ENCODE data around the gene ENPP3.

DNA sequence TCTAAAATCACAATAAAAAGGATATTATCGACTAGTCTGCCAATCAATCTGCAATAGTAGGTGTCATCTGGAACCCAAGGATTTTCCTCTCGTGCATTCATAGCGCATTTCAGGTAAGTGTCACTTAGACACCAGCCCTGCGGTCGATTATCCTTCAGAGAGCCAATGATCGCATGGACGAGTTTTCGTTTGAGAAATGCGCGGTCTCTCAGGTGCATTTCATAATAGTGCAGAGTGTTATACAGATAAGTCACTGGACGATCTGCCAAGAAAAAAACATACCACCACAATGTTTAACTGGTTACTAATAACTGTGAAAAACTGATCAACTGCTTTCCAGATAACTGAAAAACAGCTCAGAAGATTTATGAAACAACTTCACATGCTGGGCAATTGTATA is 43.0 kb upstream of the ENPP3 start:
- no peak for TF ChIP-seq EZH2 (IDR thresholded peaks at IDR 0.05; ENCODE audit: low read depth, unreplicated experiment)
- no peak for TF ChIP-seq EZH2phosphoT487 (IDR thresholded peaks at IDR 0.05; ENCODE audit: unreplicated experiment)
- no peak for TF ChIP-seq CREB1 (CRISPR knock-in tag; IDR thresholded peaks at IDR 0.05; ENCODE audit: low read depth)
- TF ChIP-seq JUNB (IDR thresholded peaks at IDR 0.05; ENCODE audit: unreplicated experiment) = no peak
- TF ChIP-seq, protein P1, sequence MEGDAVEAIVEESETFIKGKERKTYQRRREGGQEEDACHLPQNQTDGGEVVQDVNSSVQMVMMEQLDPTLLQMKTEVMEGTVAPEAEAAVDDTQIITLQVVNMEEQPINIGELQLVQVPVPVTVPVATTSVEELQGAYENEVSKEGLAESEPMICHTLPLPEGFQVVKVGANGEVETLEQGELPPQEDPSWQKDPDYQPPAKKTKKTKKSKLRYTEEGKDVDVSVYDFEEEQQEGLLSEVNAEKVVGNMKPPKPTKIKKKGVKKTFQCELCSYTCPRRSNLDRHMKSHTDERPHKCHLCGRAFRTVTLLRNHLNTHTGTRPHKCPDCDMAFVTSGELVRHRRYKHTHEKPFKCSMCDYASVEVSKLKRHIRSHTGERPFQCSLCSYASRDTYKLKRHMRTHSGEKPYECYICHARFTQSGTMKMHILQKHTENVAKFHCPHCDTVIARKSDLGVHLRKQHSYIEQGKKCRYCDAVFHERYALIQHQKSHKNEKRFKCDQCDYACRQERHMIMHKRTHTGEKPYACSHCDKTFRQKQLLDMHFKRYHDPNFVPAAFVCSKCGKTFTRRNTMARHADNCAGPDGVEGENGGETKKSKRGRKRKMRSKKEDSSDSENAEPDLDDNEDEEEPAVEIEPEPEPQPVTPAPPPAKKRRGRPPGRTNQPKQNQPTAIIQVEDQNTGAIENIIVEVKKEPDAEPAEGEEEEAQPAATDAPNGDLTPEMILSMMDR (conservative IDR thresholded peaks at IDR 0.05; ENCODE audit: low read depth in 2 of 2) = no peak
- TF ChIP-seq POLR2AphosphoS5 (IDR thresholded peaks at IDR 0.05; ENCODE audit: low read depth) = no peak
- TF ChIP-seq ZNF331 (CRISPR knock-in tag; IDR thresholded peaks at IDR 0.05; ENCODE audit: low read depth) = no peak
- TF ChIP-seq, protein P2, sequence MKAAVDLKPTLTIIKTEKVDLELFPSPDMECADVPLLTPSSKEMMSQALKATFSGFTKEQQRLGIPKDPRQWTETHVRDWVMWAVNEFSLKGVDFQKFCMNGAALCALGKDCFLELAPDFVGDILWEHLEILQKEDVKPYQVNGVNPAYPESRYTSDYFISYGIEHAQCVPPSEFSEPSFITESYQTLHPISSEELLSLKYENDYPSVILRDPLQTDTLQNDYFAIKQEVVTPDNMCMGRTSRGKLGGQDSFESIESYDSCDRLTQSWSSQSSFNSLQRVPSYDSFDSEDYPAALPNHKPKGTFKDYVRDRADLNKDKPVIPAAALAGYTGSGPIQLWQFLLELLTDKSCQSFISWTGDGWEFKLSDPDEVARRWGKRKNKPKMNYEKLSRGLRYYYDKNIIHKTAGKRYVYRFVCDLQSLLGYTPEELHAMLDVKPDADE (IDR thresholded peaks at IDR 0.05) = no peak
- no peak for TF ChIP-seq REST (IDR thresholded peaks at IDR 0.05; ENCODE audit: unreplicated experiment)
- no peak for TF ChIP-seq NANOG (IDR thresholded peaks at IDR 0.05; ENCODE audit: borderline replicate concordance)
- TF ChIP-seq, protein P3, sequence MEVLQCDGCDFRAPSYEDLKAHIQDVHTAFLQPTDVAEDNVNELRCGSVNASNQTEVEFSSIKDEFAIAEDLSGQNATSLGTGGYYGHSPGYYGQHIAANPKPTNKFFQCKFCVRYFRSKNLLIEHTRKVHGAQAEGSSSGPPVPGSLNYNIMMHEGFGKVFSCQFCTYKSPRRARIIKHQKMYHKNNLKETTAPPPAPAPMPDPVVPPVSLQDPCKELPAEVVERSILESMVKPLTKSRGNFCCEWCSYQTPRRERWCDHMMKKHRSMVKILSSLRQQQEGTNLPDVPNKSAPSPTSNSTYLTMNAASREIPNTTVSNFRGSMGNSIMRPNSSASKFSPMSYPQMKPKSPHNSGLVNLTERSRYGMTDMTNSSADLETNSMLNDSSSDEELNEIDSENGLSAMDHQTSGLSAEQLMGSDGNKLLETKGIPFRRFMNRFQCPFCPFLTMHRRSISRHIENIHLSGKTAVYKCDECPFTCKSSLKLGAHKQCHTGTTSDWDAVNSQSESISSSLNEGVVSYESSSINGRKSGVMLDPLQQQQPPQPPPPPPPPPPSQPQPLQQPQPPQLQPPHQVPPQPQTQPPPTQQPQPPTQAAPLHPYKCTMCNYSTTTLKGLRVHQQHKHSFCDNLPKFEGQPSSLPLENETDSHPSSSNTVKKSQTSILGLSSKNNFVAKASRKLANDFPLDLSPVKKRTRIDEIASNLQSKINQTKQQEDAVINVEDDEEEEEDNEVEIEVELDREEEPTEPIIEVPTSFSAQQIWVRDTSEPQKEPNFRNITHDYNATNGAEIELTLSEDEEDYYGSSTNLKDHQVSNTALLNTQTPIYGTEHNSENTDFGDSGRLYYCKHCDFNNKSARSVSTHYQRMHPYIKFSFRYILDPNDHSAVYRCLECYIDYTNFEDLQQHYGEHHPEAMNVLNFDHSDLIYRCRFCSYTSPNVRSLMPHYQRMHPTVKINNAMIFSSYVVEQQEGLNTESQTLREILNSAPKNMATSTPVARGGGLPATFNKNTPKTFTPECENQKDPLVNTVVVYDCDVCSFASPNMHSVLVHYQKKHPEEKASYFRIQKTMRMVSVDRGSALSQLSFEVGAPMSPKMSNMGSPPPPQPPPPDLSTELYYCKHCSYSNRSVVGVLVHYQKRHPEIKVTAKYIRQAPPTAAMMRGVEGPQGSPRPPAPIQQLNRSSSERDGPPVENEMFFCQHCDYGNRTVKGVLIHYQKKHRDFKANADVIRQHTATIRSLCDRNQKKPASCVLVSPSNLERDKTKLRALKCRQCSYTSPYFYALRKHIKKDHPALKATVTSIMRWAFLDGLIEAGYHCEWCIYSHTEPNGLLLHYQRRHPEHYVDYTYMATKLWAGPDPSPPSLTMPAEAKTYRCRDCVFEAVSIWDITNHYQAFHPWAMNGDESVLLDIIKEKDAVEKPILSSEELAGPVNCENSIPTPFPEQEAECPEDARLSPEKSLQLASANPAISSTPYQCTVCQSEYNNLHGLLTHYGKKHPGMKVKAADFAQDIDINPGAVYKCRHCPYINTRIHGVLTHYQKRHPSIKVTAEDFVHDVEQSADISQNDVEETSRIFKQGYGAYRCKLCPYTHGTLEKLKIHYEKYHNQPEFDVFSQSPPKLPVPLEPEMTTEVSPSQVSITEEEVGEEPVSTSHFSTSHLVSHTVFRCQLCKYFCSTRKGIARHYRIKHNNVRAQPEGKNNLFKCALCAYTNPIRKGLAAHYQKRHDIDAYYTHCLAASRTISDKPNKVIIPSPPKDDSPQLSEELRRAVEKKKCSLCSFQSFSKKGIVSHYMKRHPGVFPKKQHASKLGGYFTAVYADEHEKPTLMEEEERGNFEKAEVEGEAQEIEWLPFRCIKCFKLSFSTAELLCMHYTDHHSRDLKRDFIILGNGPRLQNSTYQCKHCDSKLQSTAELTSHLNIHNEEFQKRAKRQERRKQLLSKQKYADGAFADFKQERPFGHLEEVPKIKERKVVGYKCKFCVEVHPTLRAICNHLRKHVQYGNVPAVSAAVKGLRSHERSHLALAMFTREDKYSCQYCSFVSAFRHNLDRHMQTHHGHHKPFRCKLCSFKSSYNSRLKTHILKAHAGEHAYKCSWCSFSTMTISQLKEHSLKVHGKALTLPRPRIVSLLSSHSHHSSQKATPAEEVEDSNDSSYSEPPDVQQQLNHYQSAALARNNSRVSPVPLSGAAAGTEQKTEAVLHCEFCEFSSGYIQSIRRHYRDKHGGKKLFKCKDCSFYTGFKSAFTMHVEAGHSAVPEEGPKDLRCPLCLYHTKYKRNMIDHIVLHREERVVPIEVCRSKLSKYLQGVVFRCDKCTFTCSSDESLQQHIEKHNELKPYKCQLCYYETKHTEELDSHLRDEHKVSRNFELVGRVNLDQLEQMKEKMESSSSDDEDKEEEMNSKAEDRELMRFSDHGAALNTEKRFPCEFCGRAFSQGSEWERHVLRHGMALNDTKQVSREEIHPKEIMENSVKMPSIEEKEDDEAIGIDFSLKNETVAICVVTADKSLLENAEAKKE (CRISPR knock-in tag; IDR thresholded peaks at IDR 0.05) = no peak
